HepG2 (cell line): ENCODE data around the gene LEMD3. TPM values are rescaled to one million over a fixed set of nuclear protein-coding genes. Genes with fewer than 3 reads are reported as not detected.
A peak's percentile ranks its signal among the peaks of the same experiment; 100 is the strongest.

ENCODE experiments used
- ATAC-seq: fragments of 200-7000 bp; cut with Tn5 transposase; 3 replicates; pipeline ENCODE4 v1.9.1; 2020; ENCODE audit warnings: mild to moderate bottlenecking, moderate library complexity
- BruUV-seq: library from RNA; stranded (reverse); fragments of 400-500 nt; replicated peaks from 2 replicates; lab custom pipeline; 2021; lab: Mats Ljungman, UMichigan
- CTCF ChIA-PET: fragments of 300-600 bp; formaldehyde crosslinking; extraction: SDS; loops from one replicate; lab custom pipeline; 2021; ENCODE audit warnings: low total read pairs, inconsistent platforms, low intra/inter-chr PET ratio; lab: Yijun Ruan, JAX
- POLR2A ChIA-PET: fragments of 350-600 bp; sonication (Branson Sonifier 250); formaldehyde crosslinking; loops from one replicate; lab custom pipeline; 2020; ENCODE audit warnings: antibody characterized with exemption, inconsistent platforms; lab: Yijun Ruan, JAX
- DNase-seq: peaks from one replicate; pipeline ENCODE4 v3.0.0-alpha.2; 2015; ENCODE audit warnings: low spot score
- FAIRE-seq: peaks from 3 replicates; lab custom pipeline; 2011; peaks lifted over from hg19 to GRCh38; lab: Jason Lieb, UNC
- H2AFZ ChIP-seq: one replicate; pipeline ENCODE4 v1.6.1; 2011; ENCODE audit warnings: low read length, inconsistent platforms
- H3K27ac ChIP-seq: fragments of 300-600 bp; 3 replicates; pipeline ENCODE4 v1.8.0; 2011; ENCODE audit warnings: mixed run types, mild to moderate bottlenecking, mixed read lengths, low read length, inconsistent platforms; ENCODE audit not compliant: insufficient read depth; ENCODE audit errors: extremely low read length
- H3K27me3 ChIP-seq, 2 experiments: fragments of 200-600 bp in 1 of 2; 2 replicates in 1 of 2; 3 replicates in 1 of 2; pipeline versions ENCODE4 v1.6.0 to v1.8.0; 2011; ENCODE audit warnings: low read length in 2 of 2, mild to moderate bottlenecking in 2 of 2, moderate library complexity in 2 of 2, inconsistent platforms in 1 of 2; ENCODE audit not compliant: insufficient read depth in 2 of 2, control insufficient read depth in 1 of 2
- H3K36me3 ChIP-seq, 2 experiments: fragments of 200-600 bp in 1 of 2; replicated peaks in 1 of 2; 2 replicates in 1 of 2; 3 replicates in 1 of 2; pipeline versions ENCODE4 v1.5.1 to v1.8.0; 2011; ENCODE audit warnings: low read length in 2 of 2, inconsistent platforms in 1 of 2; ENCODE audit not compliant: insufficient read depth in 2 of 2, control insufficient read depth in 1 of 2
- H3K4me1 ChIP-seq: 2 replicates; pipeline ENCODE4 v1.5.1; 2012; ENCODE audit warnings: low read length, inconsistent platforms; ENCODE audit not compliant: insufficient read depth
- H3K4me2 ChIP-seq: 2 replicates; pipeline ENCODE4 v1.6.0; 2011; ENCODE audit warnings: low read depth, low read length, inconsistent platforms
- H3K4me3 ChIP-seq, 3 experiments: fragments of 200-600 bp in 1 of 3; sonication (generic), shearing (Covaris generic) in 1 of 3; replicated peaks in 1 of 3; 2 replicates each; pipeline ENCODE4 v1.5.1; 2011 to 2016; ENCODE audit warnings: low read length in 3 of 3, inconsistent platforms in 2 of 3, low read depth in 2 of 3, mild to moderate bottlenecking in 2 of 3, control low read depth in 1 of 3, mixed read lengths in 1 of 3; ENCODE audit not compliant: insufficient read depth in 1 of 3
- H3K79me2 ChIP-seq: one replicate; pipeline ENCODE4 v1.6.1; 2011; ENCODE audit warnings: low read length, inconsistent platforms; ENCODE audit not compliant: insufficient read depth
- H3K9ac ChIP-seq: 2 replicates; pipeline ENCODE4 v1.6.0; 2011; ENCODE audit warnings: mild to moderate bottlenecking, low read depth, low read length, inconsistent platforms; ENCODE audit not compliant: insufficient read depth
- H3K9me3 ChIP-seq: 2 replicates; pipeline ENCODE4 v1.5.1; 2012; ENCODE audit warnings: mild to moderate bottlenecking, low read length
- H4K20me1 ChIP-seq: 2 replicates; pipeline ENCODE4 v1.6.0; 2011; ENCODE audit warnings: inconsistent platforms, mild to moderate bottlenecking, low read length, moderate library complexity; ENCODE audit not compliant: insufficient read depth
- CEBPG ChIP-seq: IDR thresholded peaks from 2 replicates; pipeline ENCODE4 v1.6.1; 2016
- DNMT3B ChIP-seq: conservative IDR thresholded peaks from 2 replicates; pipeline ENCODE4 v1.6.1; 2016; ENCODE audit warnings: missing biosample characterization, control low read depth
- FOXK1 ChIP-seq: sonication (generic); formaldehyde crosslinking; IDR thresholded peaks from 2 replicates; pipeline ENCODE4 v1.4.0; 2020; ENCODE audit warnings: low read depth, missing genetic modification reagents, borderline replicate concordance
- KDM1A ChIP-seq: IDR thresholded peaks from 2 replicates; pipeline ENCODE4 v1.6.1; 2016; ENCODE audit warnings: missing compliant biosample characterization
- PPARG ChIP-seq: conservative IDR thresholded peaks from 2 replicates; pipeline ENCODE4 v1.6.1; 2016; ENCODE audit warnings: missing biosample characterization, missing genetic modification reagents
- PRDM4 ChIP-seq: sonication (generic); formaldehyde crosslinking; IDR thresholded peaks from 2 replicates; pipeline ENCODE4 v1.9.0; 2021; ENCODE audit warnings: missing genetic modification reagents, borderline replicate concordance
- STAG1 ChIP-seq: sonication (generic); formaldehyde crosslinking; IDR thresholded peaks from 2 replicates; pipeline ENCODE4 v1.4.0; 2020; ENCODE audit warnings: missing genetic modification reagents
- ZNF549 ChIP-seq: sonication (generic); formaldehyde crosslinking; IDR thresholded peaks from 2 replicates; pipeline ENCODE4 v1.5.0; 2020; ENCODE audit warnings: missing genetic modification reagents
- ZNF558 ChIP-seq: sonication (generic); formaldehyde crosslinking; IDR thresholded peaks from 2 replicates; pipeline ENCODE4 v1.9.0; 2022; ENCODE audit warnings: mild to moderate bottlenecking, missing genetic modification reagents, borderline replicate concordance
- ZNF589 ChIP-seq: sonication (generic); formaldehyde crosslinking; conservative IDR thresholded peaks from 2 replicates; pipeline ENCODE4 v1.8.0; 2022; ENCODE audit warnings: mild to moderate bottlenecking, moderate library complexity, missing genetic modification reagents
- ZNF672 ChIP-seq: sonication (generic); formaldehyde crosslinking; IDR thresholded peaks from 2 replicates; pipeline ENCODE4 v1.8.1; 2022; ENCODE audit warnings: missing genetic modification reagents
- ZNF713 ChIP-seq: sonication (generic); formaldehyde crosslinking; IDR thresholded peaks from 2 replicates; pipeline ENCODE4 v1.4.0; 2020; ENCODE audit warnings: mild to moderate bottlenecking, missing genetic modification reagents
- WGBS: methylation state at CpG from one replicate; pipeline ENCODE4 v1.1.6; 2017; ENCODE audit warnings: low lambda C conversion rate; 5-methylcytosine and 5-hydroxymethylcytosine counted together
- in situ Hi-C: cut with HindIII; loops from 2 replicates; pipeline ENCODE4 v1.10.0; 2017; ENCODE audit warnings: low pct_unique_long_range_greater_than_20kb; ENCODE audit not compliant: extremely low pct_ligation_motif_present
- intact Hi-C: fragments of 100-400 bp; cut with micrococcal nuclease; formaldehyde crosslinking; loops from one replicate; pipeline ENCODE4 v1.10.0; 2022; ENCODE audit not compliant: unreplicated experiment
- polyA plus RNA-seq, 8 experiments: library from polyadenylated mRNA; depleted of rRNA in 3 of 8; stranded (reverse) in 7 of 8; unstranded in 1 of 8; fragments of >200 nt; fragmentation: Illumina TruSeq in 4 of 8; extraction: Trizol in 4 of 8; gene quantifications; 2 replicates each; pipeline versions ENCODE4 v1.2.1 to v1.2.3, GENCODE V29; 2011 to 2016; ENCODE audit warnings: low read depth in 4 of 8, missing spikeins in 1 of 8, mixed read lengths in 1 of 8; ENCODE audit not compliant: insufficient read depth in 1 of 8
- total RNA-seq, 5 experiments: library from RNA; depleted of rRNA; stranded (reverse); fragments of >200 nt; fragmentation: Illumina TruSeq; extraction: Trizol; gene quantifications; 2 replicates each; pipeline ENCODE4 v1.2.3, GENCODE V29; 2016; ENCODE audit warnings: low read depth in 1 of 5
- TF ChIP-seq, protein P1 (sequence below): sonication (generic); formaldehyde crosslinking; IDR thresholded peaks from 2 replicates; pipeline ENCODE4 v1.5.0; 2020; ENCODE audit warnings: mild to moderate bottlenecking, low read depth, missing genetic modification reagents, borderline replicate concordance
- TF ChIP-seq, protein P2 (sequence below): sonication (generic); formaldehyde crosslinking; IDR thresholded peaks from 2 replicates; pipeline ENCODE4 v1.5.1; 2020; ENCODE audit warnings: missing genetic modification reagents, mild to moderate bottlenecking, borderline replicate concordance
- TF ChIP-seq, protein P3 (sequence below): sonication (generic); formaldehyde crosslinking; IDR thresholded peaks from 2 replicates; pipeline ENCODE4 v1.4.0; 2020; ENCODE audit warnings: mild to moderate bottlenecking, missing genetic modification reagents

The LEMD3 gene
- total and polyA plus RNA-seq, 2 of the 13 experiments (the other 11 are each of a cell fraction or from before 2014, with no cell fraction given) = 9.3 to 18.7 TPM

DNA sequence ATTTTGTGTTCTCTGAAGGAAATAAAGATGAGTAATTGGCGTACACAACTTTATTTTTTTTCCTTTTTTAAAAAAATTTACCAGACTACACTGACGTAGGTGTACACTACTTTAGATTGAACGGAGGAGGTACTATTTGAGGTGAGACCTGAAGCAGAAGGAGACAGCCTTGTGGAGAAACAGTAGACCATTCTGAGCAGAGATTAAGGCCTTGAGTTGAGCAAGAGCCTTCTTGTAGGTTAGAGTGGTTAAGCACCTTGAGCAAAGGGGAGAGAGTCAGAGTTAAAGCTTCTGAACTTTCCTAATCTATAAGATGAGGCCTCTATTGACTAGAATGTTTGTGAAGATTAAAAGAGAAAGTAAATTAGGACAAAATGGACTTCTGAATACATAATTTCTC is 2.5 kb downstream of the LEMD3 start:
- DNase-seq = no peak
- peaks cover 64% of the 10 kb centered on the region for H3K79me2 ChIP-seq
- H3K4me2 ChIP-seq = peak overlapping the region; percentile 91
- WGBS = 49% methylated on average over 3 of the region's 3 CpGs
- peaks cover 50% of the 10 kb centered on the region for H4K20me1 ChIP-seq
- H3K27me3 ChIP-seq = no peaks in the 10 kb centered on the region; a peak in 1 of 5 replicates
- peak overlapping the region; percentile 47 for H3K9ac ChIP-seq
- H3K9me3 ChIP-seq = no peaks in the 10 kb centered on the region
- in situ Hi-C loops (no loop called here), intact Hi-C loops (loop anchor here (5.0 kb wide), 1 partner anchor 65 kb away; no protein-coding TSS in a partner anchor)
- no peak for TF ChIP-seq DNMT3B (CRISPR knock-in tag)
- TF ChIP-seq CEBPG (CRISPR knock-in tag) = peak; percentile 12; the same call in 1 of the 2 replicates
- ChIA-PET CTCF (no interaction called here), POLR2A (no interaction called here)
- no peak for ATAC-seq
- peaks cover 51% of the 10 kb centered on the region for H3K4me1 ChIP-seq
- no peak for FAIRE-seq
- no peak overlapping the region for H2AFZ ChIP-seq
- peaks cover 2 to 13% of the 10 kb centered on the region in 2 experiments; a peak in 3 of 5 replicates for H3K36me3 ChIP-seq
- H3K27ac ChIP-seq = no peak overlapping the region
- peak overlapping the region; percentile 92 to 97 (median 94) for H3K4me3 ChIP-seq
- BruUV-seq = no TSS peak

GRCh38 chr12:65175385-65175784 is 6.0 kb downstream of the LEMD3 start:
- Histone ChIP-seq H3K4me3 (no peak overlapping the region), H3K9ac (no peak overlapping the region), H3K27me3 (no peaks in the 10 kb centered on the region; a peak in 1 of 5 replicates), H3K4me2 (no peak overlapping the region), H3K79me2 (peaks cover 56% of the 10 kb centered on the region), H2AFZ (no peak overlapping the region), H3K9me3 (no peaks in the 10 kb centered on the region), H3K27ac (no peak overlapping the region), H3K4me1 (peaks cover 45% of the 10 kb centered on the region), H3K36me3 (peaks cover 2 to 14% of the 10 kb centered on the region in 2 experiments; a peak in 3 of 5 replicates), H4K20me1 (peaks cover 51% of the 10 kb centered on the region)
- FAIRE-seq = no peak
- no peak for DNase-seq
- no TSS peak for BruUV-seq
- in situ Hi-C loops = no loop called here
- intact Hi-C loops = no loop called here
- POLR2A ChIA-PET = no interaction called here
- CTCF ChIA-PET = no interaction called here
- no peak for ATAC-seq
- TF ChIP-seq ZNF558 (CRISPR knock-in tag) (no peak), ZNF672 (CRISPR knock-in tag) (no peak), KDM1A (CRISPR knock-in tag) (no peak), PRDM4 (CRISPR knock-in tag) (no peak), ZNF549 (CRISPR knock-in tag) (no peak), PPARG (CRISPR knock-in tag) (no peak), ZNF589 (no peak), STAG1 (CRISPR knock-in tag) (no peak), ZNF713 (CRISPR knock-in tag) (no peak), FOXK1 (no peak)
- TF ChIP-seq, protein P1, sequence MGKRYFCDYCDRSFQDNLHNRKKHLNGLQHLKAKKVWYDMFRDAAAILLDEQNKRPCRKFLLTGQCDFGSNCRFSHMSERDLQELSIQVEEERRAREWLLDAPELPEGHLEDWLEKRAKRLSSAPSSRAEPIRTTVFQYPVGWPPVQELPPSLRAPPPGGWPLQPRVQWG (CRISPR knock-in tag) = no peak
- TF ChIP-seq, protein P2, sequence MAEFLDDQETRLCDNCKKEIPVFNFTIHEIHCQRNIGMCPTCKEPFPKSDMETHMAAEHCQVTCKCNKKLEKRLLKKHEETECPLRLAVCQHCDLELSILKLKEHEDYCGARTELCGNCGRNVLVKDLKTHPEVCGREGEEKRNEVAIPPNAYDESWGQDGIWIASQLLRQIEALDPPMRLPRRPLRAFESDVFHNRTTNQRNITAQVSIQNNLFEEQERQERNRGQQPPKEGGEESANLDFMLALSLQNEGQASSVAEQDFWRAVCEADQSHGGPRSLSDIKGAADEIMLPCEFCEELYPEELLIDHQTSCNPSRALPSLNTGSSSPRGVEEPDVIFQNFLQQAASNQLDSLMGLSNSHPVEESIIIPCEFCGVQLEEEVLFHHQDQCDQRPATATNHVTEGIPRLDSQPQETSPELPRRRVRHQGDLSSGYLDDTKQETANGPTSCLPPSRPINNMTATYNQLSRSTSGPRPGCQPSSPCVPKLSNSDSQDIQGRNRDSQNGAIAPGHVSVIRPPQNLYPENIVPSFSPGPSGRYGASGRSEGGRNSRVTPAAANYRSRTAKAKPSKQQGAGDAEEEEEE = no peak
- TF ChIP-seq, protein P3, sequence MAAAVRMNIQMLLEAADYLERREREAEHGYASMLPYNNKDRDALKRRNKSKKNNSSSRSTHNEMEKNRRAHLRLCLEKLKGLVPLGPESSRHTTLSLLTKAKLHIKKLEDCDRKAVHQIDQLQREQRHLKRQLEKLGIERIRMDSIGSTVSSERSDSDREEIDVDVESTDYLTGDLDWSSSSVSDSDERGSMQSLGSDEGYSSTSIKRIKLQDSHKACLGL = no peak
